HG03060 (cell line): ENCODE results near the gene CACNA1A.
"Not testable (repeated sequence)": the region's sequence is repeated elsewhere in the genome, so short reads cannot be mapped to it uniquely, and the experiment has no call there.

Experiments
- ATAC-seq: cut with Tn5 transposase; IDR thresholded peaks from one replicate; pipeline ENCODE4 v1.9.1; 2021; ENCODE audit warnings: low read depth, moderate number of reproducible peaks; ENCODE audit not compliant: unreplicated experiment

The CACNA1A gene

GRCh38 chr19:13373599-13373998 lies 132.7 kb downstream of the CACNA1A start:
- ATAC-seq = no peak

- ATAC-seq = no peak
These were observed 135.3 kb downstream of the CACNA1A start for GRCh38 chr19:13370948-13371347.

- no peak for ATAC-seq
These were observed 139.6 kb downstream of the CACNA1A start for GRCh38 chr19:13366529-13367143.

GRCh38 chr19:13363954-13364353 lies 142.3 kb downstream of the CACNA1A start:
- no peak for ATAC-seq

- no peak for ATAC-seq
These were observed 143.0 kb downstream of the CACNA1A start for GRCh38 chr19:13363245-13363644.

GRCh38 chr19:13362668-13363067 lies 143.6 kb downstream of the CACNA1A start:
- no peak for ATAC-seq

- ATAC-seq = not testable (repeated sequence)
These were observed 144.6 kb downstream of the CACNA1A start for GRCh38 chr19:13361726-13362125.

GRCh38 chr19:13356686-13357280 lies 149.5 kb downstream of the CACNA1A start:
- no peak for ATAC-seq

GRCh38 chr19:13356185-13356584 lies 150.1 kb downstream of the CACNA1A start:
- ATAC-seq = no peak

GRCh38 chr19:13355356-13355755 lies 150.9 kb downstream of the CACNA1A start:
- no peak for ATAC-seq

GRCh38 chr19:13353625-13354024 lies 152.7 kb downstream of the CACNA1A start:
- ATAC-seq = no peak

GRCh38 chr19:13350759-13351158 lies 155.5 kb downstream of the CACNA1A start:
- no peak for ATAC-seq

GRCh38 chr19:13350072-13350471 lies 156.2 kb downstream of the CACNA1A start:
- ATAC-seq = no peak

GRCh38 chr19:13347367-13347766 lies 158.9 kb downstream of the CACNA1A start:
- no peak for ATAC-seq

- no peak for ATAC-seq
These were observed 162.8 kb downstream of the CACNA1A start for GRCh38 chr19:13343514-13343913.

- ATAC-seq = no peak
These were observed 163.6 kb downstream of the CACNA1A start for GRCh38 chr19:13342672-13343071.

- no peak for ATAC-seq
These were observed 166.4 kb downstream of the CACNA1A start for GRCh38 chr19:13339869-13340268.

GRCh38 chr19:13337181-13337580 lies 169.1 kb downstream of the CACNA1A start:
- no peak for ATAC-seq

GRCh38 chr19:13334801-13335481 lies 171.3 kb downstream of the CACNA1A start:
- no peak for ATAC-seq

- no peak for ATAC-seq
These were observed 176.0 kb downstream of the CACNA1A start for GRCh38 chr19:13330285-13330684.

GRCh38 chr19:13329766-13330165 lies 176.5 kb downstream of the CACNA1A start:
- ATAC-seq = no peak

- no peak for ATAC-seq
These were observed 178.0 kb downstream of the CACNA1A start for GRCh38 chr19:13328241-13328640.
